Stimulated activated CD8-positive, alpha-beta memory T cell treated with anti-CD3 and anti-CD28 coated beads, Interleukin-12 subunit alpha, Interleukin-12 subunit beta, amount 100 ng/mL, for 24 hours (primary cell): ENCODE results near the gene C3orf38.
A peak's percentile ranks its signal among the peaks of the same experiment; 100 is the strongest.
"Not testable (repeated sequence)": the region's sequence is repeated elsewhere in the genome, so short reads cannot be mapped to it uniquely, and the experiment has no call there.

Experiments
- DNase-seq: peaks from one replicate; pipeline ENCODE4 v3.0.0-alpha.2; 2020; ENCODE audit errors: extremely low read depth

Gene C3orf38

DNA sequence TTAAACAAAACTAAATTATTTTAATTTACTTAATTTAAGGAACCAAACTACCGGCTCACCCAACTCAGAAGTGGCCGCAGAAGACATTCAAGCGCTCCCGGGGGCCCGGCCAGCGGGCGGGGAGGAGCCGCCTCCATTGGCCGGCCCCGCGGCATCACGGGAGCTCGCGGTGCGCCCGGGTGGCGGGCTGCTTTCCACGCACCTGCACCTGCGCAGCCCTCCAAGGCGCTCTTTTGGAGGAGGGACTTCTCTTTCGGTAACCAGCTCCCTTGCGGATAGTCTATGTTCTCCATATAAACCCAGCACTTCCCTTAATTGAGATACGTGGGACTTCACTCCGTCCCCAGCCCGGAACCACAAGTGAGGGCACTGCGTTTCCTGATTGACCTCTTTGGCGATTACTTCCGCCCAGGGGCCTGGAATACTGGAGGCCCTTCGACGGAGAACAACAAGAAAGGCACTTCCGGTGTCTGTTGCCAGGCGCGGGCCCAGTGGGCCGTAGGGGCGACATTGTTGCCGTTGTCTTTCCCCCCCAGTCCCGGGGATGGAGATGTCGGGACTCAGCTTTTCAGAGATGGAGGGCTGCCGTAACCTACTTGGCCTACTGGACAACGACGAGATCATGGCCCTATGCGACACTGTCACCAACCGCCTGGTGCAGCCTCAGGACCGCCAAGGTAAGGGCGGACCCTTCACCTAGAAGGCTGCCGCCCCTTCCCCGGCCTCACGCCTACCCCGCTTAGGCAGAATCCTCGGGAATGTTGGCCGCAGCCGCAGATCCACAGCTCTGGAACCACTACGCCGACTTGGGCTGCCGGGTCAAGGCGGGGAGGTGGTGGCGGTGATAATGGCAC lies at the start of gene C3orf38:
C3orf38 (plus strand) TSS at position 451 of the 854 bp plus-strand sequence; CDS start at position 545, 94 bp downstream.
- DNase-seq, result peak; percentile 54

DNA sequence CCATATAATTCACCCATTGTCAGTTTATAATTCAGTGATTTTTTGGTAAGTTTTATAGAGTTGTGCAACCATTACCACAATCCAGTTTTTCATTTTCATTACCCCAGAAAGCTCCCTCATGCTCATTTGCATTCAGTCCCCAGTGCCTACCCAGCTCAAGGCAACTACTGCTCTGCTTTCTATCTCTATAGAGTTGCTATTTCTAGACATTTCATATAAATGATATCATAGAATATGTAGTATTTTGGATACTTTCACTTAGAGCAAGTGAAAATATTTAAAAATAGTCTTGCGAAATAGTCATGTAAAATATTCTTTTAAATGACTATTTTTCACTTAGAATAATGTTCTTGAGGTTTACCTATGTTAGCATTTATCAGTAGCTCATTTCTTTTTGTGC lies 48.6 kb upstream of the C3orf38 start:
- DNase-seq, result no peak

- DNase-seq, result no peak
Measured at GRCh38 chr3:88105325-88105724, 44.4 kb upstream of the C3orf38 start.

DNA sequence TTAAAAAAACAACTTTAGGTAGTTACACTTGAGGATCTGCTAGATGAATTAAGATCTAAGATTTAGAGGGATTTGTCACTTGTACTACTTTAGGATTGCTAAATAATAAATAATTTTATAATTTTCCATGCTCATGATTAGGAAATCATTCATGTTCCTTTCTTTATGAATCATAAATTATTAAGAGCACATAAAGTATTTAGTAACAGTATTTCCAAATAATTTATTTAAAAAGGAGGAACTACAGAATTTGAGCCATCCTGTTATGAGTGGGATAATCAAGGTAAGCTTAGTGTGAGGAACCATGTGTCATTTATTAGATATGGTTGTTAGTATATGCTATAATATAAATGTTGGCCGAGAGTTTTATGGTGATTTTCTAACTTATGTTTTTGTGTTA lies 37.5 kb upstream of the C3orf38 start:
- DNase-seq, result no peak

GRCh38 chr3:88113311-88114162 lies 36.2 kb upstream of the C3orf38 start:
- DNase-seq, result peak; percentile 14

GRCh38 chr3:88114878-88115549 lies 34.7 kb upstream of the C3orf38 start:
- DNase-seq, result no peak

DNA sequence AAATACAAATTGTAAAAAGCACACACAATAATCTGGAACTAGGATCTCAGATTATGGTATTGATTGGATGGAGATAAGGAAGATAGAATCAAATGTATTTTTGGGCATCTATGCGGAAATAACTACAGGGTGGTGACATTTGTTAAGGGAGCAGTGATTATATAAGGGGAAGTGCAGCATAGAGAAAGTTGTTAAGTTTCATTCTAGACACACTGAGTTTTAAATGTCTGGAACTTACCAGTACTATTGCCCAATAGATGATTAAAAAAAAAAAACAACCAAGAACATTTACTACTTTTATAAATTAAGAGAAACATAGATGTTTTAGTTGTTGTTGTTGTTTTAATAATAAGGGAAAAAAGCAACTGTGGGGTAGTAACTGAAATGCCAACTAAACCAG lies 32.1 kb upstream of the C3orf38 start:
- DNase-seq, result no peak

DNA sequence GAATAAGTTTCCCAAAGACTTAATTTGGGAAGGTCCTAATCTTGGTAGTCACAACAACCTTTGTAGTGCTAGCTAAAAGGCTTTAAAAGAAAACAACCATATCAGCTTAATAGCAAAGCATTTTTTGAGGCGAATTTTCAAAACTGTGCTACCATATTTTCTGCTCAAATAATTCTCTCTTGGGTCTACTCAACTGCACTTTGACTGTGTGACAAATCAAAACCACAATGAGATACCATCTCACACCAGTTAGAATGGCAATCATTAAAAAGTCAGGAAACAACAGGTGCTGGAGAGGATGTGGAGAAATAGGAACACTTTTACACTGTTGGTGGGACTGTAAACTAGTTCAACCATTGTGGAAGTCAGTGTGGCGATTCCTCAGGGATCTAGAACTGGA lies 31.2 kb upstream of the C3orf38 start:
- DNase-seq, result not testable (repeated sequence)

DNA sequence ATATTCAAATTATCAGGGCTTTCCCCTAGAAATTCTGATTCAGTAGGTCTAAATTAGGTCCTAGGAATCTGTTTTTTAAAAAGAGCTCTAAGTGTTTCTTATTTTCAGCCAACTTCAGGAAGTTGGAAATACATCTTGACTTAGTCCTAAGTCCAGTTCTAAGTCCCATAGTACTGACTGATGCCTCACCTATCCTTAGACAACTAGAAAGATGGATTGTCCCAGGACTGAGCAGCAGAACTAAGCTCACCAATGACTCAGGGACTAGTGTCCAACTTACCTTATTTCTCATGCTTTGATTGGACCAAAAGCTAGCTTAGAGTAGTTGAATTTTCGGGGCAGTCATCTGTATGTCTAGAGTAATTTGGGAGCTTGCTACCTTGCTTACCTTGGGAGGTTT lies 26.2 kb upstream of the C3orf38 start:
- DNase-seq, result no peak

GRCh38 chr3:88131695-88132094 lies 18.1 kb upstream of the C3orf38 start:
- DNase-seq, result no peak

DNA sequence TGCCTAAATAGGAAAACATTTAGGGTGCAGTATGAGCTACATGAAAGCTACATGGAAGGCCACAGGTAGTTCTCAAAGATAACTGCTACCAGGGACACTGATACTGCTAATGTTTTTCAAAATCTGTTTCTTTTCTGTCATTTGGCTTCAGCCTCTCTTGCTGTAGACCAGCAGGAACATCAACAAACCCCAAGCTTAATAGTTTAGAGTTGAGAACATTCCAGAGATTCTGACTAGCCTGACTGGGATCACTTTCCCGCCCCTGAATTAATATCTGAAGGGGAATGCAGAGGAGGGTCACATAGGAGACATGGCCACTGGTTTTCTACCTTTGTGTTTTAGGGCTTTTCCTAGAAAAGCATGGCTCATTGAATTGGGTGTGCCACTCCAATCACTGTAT lies 16.9 kb upstream of the C3orf38 start:
- DNase-seq, result no peak

- DNase-seq, result no peak
Measured at GRCh38 chr3:88133711-88134263, 16.0 kb upstream of the C3orf38 start.

DNA sequence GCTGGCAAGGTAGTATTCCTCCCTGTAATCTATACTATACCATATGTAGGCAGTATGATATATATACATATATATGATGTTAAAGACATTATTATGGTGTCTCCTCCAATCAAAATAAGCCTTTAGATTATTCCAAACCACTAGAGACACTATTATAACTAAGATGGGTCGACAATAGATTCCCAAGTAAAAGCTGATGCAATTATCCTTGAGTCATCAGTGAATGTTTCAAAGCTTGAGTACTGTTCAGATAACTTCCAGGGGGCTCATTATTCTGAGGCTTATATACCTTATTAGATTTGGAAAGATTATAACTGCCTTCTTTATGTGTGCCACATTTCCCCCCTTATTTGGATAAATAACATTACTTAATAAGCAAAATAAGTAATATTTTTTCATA lies 11.9 kb upstream of the C3orf38 start:
- DNase-seq, result no peak

GRCh38 chr3:88141458-88142083 lies 8.2 kb upstream of the C3orf38 start:
- DNase-seq, result no peak

GRCh38 chr3:88142094-88142624 lies 7.6 kb upstream of the C3orf38 start:
- no peak for DNase-seq

DNA sequence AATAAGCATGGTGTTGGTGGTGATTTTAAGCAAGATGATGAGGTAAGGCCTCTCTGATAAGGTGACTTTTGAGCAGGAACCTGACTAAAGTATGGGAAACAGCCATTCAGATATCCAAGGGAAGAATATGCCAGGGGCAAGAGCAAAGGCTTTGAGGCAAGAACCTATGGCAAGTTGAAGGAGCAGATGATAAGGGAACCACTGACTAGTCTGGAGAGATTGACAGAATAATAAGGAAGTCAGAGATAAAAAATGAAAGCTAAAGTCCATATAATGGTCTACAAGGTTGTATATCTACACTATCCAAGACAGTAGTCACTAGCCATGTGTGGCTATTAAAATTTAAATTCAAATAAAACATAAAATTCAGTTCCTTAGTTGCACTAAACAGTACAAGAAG lies 2.5 kb upstream of the C3orf38 start:
- DNase-seq, result no peak

- no peak for DNase-seq
Measured at GRCh38 chr3:88148651-88149050, 1.1 kb upstream of the C3orf38 start.

DNA sequence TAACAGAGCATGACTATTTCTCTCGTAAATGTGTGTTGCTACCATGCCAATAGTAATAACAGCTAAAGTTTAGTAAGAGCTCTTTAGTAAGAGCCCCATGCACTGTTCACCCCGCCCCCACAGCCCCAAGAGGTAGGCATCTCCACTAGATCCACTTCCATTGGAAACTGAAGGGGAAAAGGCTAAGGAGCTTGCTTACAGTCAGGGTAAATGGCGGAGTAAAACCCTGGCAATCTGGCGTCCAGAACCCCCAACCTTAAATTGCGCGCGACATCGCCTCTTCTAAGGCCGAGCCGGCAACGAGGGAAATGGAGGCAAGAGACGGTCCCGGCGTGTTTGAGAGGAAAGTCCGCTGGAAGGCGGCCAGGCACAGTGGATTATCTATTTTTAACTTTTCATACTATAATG lies 654 bp upstream of the C3orf38 start:
- no peak for DNase-seq

DNA sequence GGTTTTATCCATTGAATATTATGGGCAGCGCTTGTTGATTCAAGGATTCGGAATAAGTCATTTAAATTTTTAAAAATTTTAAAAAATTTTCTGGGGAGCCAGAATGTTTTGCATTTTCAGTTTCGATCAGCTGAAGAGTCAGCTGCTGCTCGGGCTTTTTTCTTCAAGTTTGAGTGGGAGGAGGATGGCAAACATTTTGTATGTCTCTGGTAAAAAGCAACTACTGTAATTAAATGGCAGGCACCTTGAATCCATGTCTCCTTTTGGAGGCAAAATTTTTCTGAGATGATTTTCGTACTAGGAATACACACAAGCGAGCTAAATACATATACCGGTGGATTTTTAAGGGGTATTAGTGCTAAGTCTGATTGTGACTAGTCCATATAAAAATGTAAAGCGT lies 612 bp downstream of the C3orf38 start:
- no peak for DNase-seq

DNA sequence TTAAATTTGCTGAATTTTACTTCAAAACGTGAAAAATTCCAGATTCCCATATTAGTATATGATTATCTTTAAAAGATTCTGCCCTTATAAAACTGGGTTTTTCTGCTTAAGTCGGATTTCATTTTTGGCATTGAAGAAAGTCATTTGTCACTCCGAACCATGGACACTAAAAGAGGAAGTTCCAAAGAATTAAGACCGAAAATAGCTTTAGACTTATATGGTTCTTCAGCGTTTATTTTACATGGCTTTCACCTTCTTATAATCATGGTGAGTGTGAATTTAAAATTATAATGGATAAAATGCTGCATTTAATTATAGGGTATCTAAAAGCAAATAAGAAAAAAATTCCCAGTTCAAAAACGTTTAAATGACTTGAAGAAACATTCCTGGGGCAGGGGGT lies 1.0 kb downstream of the C3orf38 start:
- DNase-seq, result no peak

DNA sequence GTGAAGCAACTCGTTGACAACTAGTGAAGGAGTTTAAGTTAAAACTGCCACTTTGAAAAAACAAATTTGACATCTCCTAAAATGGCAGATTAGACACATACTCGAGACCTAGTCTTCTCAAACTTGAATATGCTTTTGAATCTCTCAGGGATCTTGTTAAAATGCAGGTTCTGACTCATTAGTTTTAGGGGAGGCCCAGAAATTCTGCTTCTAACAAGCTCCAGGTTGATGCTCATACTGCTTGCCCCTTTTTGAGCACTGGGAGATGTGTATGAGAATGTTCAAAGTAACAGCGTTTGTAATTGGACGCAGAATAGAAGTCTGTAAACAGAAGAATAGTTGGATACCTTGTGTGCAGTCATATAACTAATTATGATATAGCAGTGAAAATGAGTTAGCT lies 1.6 kb downstream of the C3orf38 start:
- DNase-seq, result no peak
